HCT116 (cell line): ENCODE measurements around the gene GRM8. TPM values are rescaled to one million over a fixed set of nuclear protein-coding genes. Genes with fewer than 3 reads are reported as not detected.

Experiments
- ATAC-seq: fragments of 200-7000 bp; cut with Tn5 transposase; 2 replicates; pipeline ENCODE4 v1.9.1; 2020; ENCODE audit warnings: mild to moderate bottlenecking, moderate library complexity
- BruUV-seq: library from RNA; stranded (reverse); fragments of 400-500 nt; replicated peaks from 2 replicates; lab custom pipeline; 2021; lab: Mats Ljungman, UMichigan
- CTCF ChIA-PET: fragments of 300-600 bp; sonication (Branson Sonifier 250); formaldehyde crosslinking; loops from one replicate; lab custom pipeline; 2021; ENCODE audit warnings: antibody characterized with exemption; lab: Charles Lee
- POLR2A ChIA-PET: fragments of 300-600, 350-600 bp; sonication (Branson Sonifier 250); formaldehyde crosslinking; loops from one replicate; lab custom pipeline; 2021; ENCODE audit warnings: antibody characterized with exemption; lab: Charles Lee
- RAD21 ChIA-PET, 2 experiments: fragments of 300-600 bp; sonication (Branson Sonifier 250); formaldehyde crosslinking; loops; one replicate each; lab custom pipeline; 2023; ENCODE audit warnings: low total read pairs in 2 of 2; ENCODE audit not compliant: uncharacterized antibody in 2 of 2, unreplicated experiment in 2 of 2, low non-redundant PET in 1 of 2; lab: Charles Lee
- DNase-seq: peaks from one replicate; pipeline ENCODE4 v3.0.0-alpha.2; 2010; ENCODE audit warnings: low read depth, low spot score
- H2AFZ ChIP-seq: fragments of 200-600 bp; shearing (Covaris generic), sonication (generic); 2 replicates; pipeline ENCODE4 v1.6.1; 2017; ENCODE audit warnings: low read depth, mixed run types, mixed read lengths, antibody characterized with exemption, low read length; ENCODE audit not compliant: poor library complexity, severe bottlenecking
- H3K27ac ChIP-seq: 2 replicates; pipeline ENCODE4 v1.5.1; 2012; ENCODE audit warnings: low read depth, low read length
- H3K27me3 ChIP-seq: fragments of 200-600 bp; sonication (generic); 2 replicates; pipeline ENCODE4 v1.6.1; 2016; ENCODE audit warnings: mixed run types, low read length, mixed read lengths; ENCODE audit not compliant: insufficient read depth
- H3K36me3 ChIP-seq, 2 experiments: fragments of 200-500 bp in 1 of 2; fragments of 200-600 bp in 1 of 2; sonication (Bioruptor generic) in 1 of 2; sonication (generic) in 1 of 2; 2 replicates each; pipeline versions ENCODE4 v1.5.1 to v1.6.1; 2014 to 2016; ENCODE audit warnings: low read length in 2 of 2, inconsistent platforms in 1 of 2, mixed read lengths in 1 of 2, mixed run types in 1 of 2; ENCODE audit not compliant: insufficient read depth in 2 of 2, control insufficient read depth in 1 of 2
- H3K4me1 ChIP-seq, 2 experiments: fragments of 200-600 bp in 1 of 2; sonication (generic) in 1 of 2; 2 replicates each; pipeline versions ENCODE4 v1.5.1 to v1.6.1; 2012 to 2017; ENCODE audit warnings: low read length in 2 of 2, inconsistent platforms in 1 of 2, mild to moderate bottlenecking in 1 of 2, mixed read lengths in 1 of 2, mixed run types in 1 of 2, moderate library complexity in 1 of 2; ENCODE audit not compliant: insufficient read depth in 2 of 2, control insufficient read depth in 1 of 2
- H3K4me2 ChIP-seq: fragments of 200-600 bp; sonication (generic); 2 replicates; pipeline ENCODE4 v1.6.1; 2017; ENCODE audit warnings: mixed run types, low read length, mixed read lengths
- H3K4me3 ChIP-seq, 2 experiments: fragments of 200-600 bp in 1 of 2; sonication (generic) in 1 of 2; replicated peaks in 1 of 2; 2 replicates each; pipeline ENCODE4 v1.5.1; 2011 to 2016; ENCODE audit warnings: low read length in 2 of 2, control low read depth in 1 of 2, low read depth in 1 of 2, mild to moderate bottlenecking in 1 of 2, mixed read lengths in 1 of 2, mixed run types in 1 of 2
- H3K79me2 ChIP-seq: fragments of 200-600 bp; sonication (generic); 2 replicates; pipeline ENCODE4 v1.6.1; 2017; ENCODE audit warnings: mild to moderate bottlenecking, mixed run types, low read length, moderate library complexity, mixed read lengths; ENCODE audit not compliant: insufficient read depth
- H3K9ac ChIP-seq: fragments of 200-600 bp; sonication (generic); 2 replicates; pipeline ENCODE4 v1.6.1; 2016; ENCODE audit warnings: low read length, mixed read lengths
- H3K9me2 ChIP-seq: fragments of 200-600 bp; sonication (generic), shearing (Covaris generic); 2 replicates; pipeline ENCODE4 v1.6.1; 2017; ENCODE audit warnings: mixed run types, mild to moderate bottlenecking, moderate library complexity; ENCODE audit not compliant: insufficient read depth
- H3K9me3 ChIP-seq, 2 experiments: fragments of 200-500 bp in 1 of 2; fragments of 200-600 bp in 1 of 2; sonication (Bioruptor generic) in 1 of 2; sonication (generic) in 1 of 2; 2 replicates each; pipeline ENCODE4 v1.6.1; 2014 to 2017; ENCODE audit warnings: low read length in 2 of 2, mixed read lengths in 2 of 2, inconsistent platforms in 1 of 2, low read depth in 1 of 2, mild to moderate bottlenecking in 1 of 2, mixed run types in 1 of 2, moderate library complexity in 1 of 2; ENCODE audit not compliant: control insufficient read depth in 1 of 2, insufficient read depth in 1 of 2
- H4K20me1 ChIP-seq: fragments of 200-600 bp; sonication (generic), shearing (Covaris generic); 2 replicates; pipeline ENCODE4 v1.6.1; 2017; ENCODE audit warnings: mixed run types, mild to moderate bottlenecking, moderate library complexity; ENCODE audit not compliant: insufficient read depth
- CEBPB ChIP-seq: IDR thresholded peaks from 2 replicates; pipeline ENCODE4 v1.6.1; 2012; ENCODE audit warnings: low read depth
- EZH2phosphoT487 ChIP-seq: fragments of 200-600 bp; IDR thresholded peaks from 2 replicates; pipeline ENCODE4 v1.6.1; 2018; ENCODE audit warnings: antibody characterized with exemption, borderline replicate concordance
- POLR2AphosphoS5 ChIP-seq: IDR thresholded peaks from 2 replicates; pipeline ENCODE4 v1.6.1; 2011; ENCODE audit warnings: mild to moderate bottlenecking, low read depth, low read length, moderate library complexity
- RAD21 ChIP-seq: IDR thresholded peaks from 2 replicates; pipeline ENCODE4 v1.6.1; 2012; ENCODE audit warnings: low read depth, mild to moderate bottlenecking
- SIN3A ChIP-seq: IDR thresholded peaks from 2 replicates; pipeline ENCODE4 v1.6.1; 2012; ENCODE audit warnings: low read depth
- SRF ChIP-seq: IDR thresholded peaks from 2 replicates; pipeline ENCODE4 v1.6.1; 2012; ENCODE audit warnings: low read depth
- YY1 ChIP-seq: IDR thresholded peaks from 2 replicates; pipeline ENCODE4 v1.6.1; 2011; ENCODE audit warnings: low read length, low read depth, moderate library complexity, mild to moderate bottlenecking; ENCODE audit not compliant: insufficient replicate concordance; ENCODE audit errors: extremely low read depth
- ZFX ChIP-seq: fragments of 450-650 bp; IDR thresholded peaks from 2 replicates; pipeline ENCODE4 v1.6.1; 2017
- ZNF274 ChIP-seq: fragments of 200-500 bp; sonication (Bioruptor generic); IDR thresholded peaks from 2 replicates; pipeline ENCODE4 v1.6.1; 2014; ENCODE audit warnings: mild to moderate bottlenecking, low read depth, low read length, inconsistent platforms
- intact Hi-C: fragments of 100-400 bp; cut with micrococcal nuclease; formaldehyde crosslinking; loops from 2 replicates; pipeline ENCODE4 v1.10.0; 2022
- total RNA-seq: library from RNA; stranded (reverse); gene quantifications from one replicate; pipeline ENCODE4 v1.2.1, GENCODE V29; 2021; ENCODE audit not compliant: unreplicated experiment
- TF ChIP-seq, protein P1 (sequence below), 3 experiments: fragments of 200-600 bp in 1 of 3; sonication (generic) in 1 of 3; IDR thresholded peaks in 2 of 3; conservative IDR thresholded peaks in 1 of 3; 2 replicates each; pipeline ENCODE4 v1.5.1; 2012 to 2017; ENCODE audit warnings: low read depth in 2 of 3, low read length in 2 of 3, antibody characterized with exemption in 1 of 3, borderline replicate concordance in 1 of 3, control low read depth in 1 of 3, mild to moderate bottlenecking in 1 of 3, mixed read lengths in 1 of 3, mixed run types in 1 of 3, moderate library complexity in 1 of 3; ENCODE audit not compliant: insufficient read depth in 1 of 3
- TF ChIP-seq, protein P2 (sequence below): IDR thresholded peaks from 2 replicates; pipeline ENCODE4 v1.6.1; 2011; ENCODE audit warnings: mild to moderate bottlenecking, low read length, moderate library complexity; ENCODE audit not compliant: insufficient replicate concordance; ENCODE audit errors: extremely low read depth
- TF ChIP-seq, protein P3 (sequence below): IDR thresholded peaks from 2 replicates; pipeline ENCODE4 v1.6.1; 2012

Gene GRM8
- total RNA-seq, 1 experiment from 2014 or later: 0.05 TPM

DNA sequence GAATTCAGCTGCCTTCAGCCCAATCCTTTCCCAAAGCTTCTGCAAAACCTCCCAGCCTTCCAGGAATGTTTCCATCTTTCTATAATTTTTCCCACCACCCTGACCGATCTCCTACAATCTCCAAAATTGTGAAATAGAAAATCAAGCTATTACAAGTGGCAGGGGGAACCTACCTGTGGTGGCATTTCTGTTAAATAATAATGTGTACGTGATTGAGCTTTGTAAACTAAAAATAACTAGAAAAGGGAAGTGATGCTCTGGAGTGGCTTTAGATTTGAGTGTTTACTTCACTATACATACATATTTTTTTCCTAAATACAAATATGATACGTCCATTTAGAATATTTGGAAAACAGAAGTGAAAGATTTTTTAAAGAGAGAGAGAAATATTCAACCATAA lies 593.6 kb downstream of the GRM8 start:
- H3K27me3 ChIP-seq: no peaks in the 10 kb centered on the region
- no peak overlapping the region for H3K4me3 ChIP-seq
- POLR2A ChIA-PET: no interaction called here
- H3K9me3 ChIP-seq: no peaks in the 10 kb centered on the region
- no peak overlapping the region for H3K4me2 ChIP-seq
- no peaks in the 10 kb centered on the region for H3K36me3 ChIP-seq
- H3K4me1 ChIP-seq: no peaks in the 10 kb centered on the region
- no peaks in the 10 kb centered on the region for H3K79me2 ChIP-seq
- no TSS peak for BruUV-seq
- RAD21 ChIA-PET: no interaction called here
- TF ChIP-seq YY1 (no peak), ZNF274 (no peak), EZH2phosphoT487 (no peak), SIN3A (no peak), POLR2AphosphoS5 (no peak), CEBPB (no peak), RAD21 (no peak), SRF (no peak), ZFX (no peak)
- TF ChIP-seq, protein P1, sequence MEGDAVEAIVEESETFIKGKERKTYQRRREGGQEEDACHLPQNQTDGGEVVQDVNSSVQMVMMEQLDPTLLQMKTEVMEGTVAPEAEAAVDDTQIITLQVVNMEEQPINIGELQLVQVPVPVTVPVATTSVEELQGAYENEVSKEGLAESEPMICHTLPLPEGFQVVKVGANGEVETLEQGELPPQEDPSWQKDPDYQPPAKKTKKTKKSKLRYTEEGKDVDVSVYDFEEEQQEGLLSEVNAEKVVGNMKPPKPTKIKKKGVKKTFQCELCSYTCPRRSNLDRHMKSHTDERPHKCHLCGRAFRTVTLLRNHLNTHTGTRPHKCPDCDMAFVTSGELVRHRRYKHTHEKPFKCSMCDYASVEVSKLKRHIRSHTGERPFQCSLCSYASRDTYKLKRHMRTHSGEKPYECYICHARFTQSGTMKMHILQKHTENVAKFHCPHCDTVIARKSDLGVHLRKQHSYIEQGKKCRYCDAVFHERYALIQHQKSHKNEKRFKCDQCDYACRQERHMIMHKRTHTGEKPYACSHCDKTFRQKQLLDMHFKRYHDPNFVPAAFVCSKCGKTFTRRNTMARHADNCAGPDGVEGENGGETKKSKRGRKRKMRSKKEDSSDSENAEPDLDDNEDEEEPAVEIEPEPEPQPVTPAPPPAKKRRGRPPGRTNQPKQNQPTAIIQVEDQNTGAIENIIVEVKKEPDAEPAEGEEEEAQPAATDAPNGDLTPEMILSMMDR (IDR thresholded peaks at IDR 0.05 in 2 of 3, conservative IDR thresholded peaks at IDR 0.05 in 1 of 3; ENCODE audit: borderline replicate concordance in 1 of 3, insufficient read depth in 1 of 3, low read depth in 2 of 3, low read length in 2 of 3): no peak
- TF ChIP-seq, protein P2, sequence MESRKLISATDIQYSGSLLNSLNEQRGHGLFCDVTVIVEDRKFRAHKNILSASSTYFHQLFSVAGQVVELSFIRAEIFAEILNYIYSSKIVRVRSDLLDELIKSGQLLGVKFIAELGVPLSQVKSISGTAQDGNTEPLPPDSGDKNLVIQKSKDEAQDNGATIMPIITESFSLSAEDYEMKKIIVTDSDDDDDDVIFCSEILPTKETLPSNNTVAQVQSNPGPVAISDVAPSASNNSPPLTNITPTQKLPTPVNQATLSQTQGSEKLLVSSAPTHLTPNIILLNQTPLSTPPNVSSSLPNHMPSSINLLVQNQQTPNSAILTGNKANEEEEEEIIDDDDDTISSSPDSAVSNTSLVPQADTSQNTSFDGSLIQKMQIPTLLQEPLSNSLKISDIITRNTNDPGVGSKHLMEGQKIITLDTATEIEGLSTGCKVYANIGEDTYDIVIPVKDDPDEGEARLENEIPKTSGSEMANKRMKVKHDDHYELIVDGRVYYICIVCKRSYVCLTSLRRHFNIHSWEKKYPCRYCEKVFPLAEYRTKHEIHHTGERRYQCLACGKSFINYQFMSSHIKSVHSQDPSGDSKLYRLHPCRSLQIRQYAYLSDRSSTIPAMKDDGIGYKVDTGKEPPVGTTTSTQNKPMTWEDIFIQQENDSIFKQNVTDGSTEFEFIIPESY: no peak
- TF ChIP-seq, protein P3, sequence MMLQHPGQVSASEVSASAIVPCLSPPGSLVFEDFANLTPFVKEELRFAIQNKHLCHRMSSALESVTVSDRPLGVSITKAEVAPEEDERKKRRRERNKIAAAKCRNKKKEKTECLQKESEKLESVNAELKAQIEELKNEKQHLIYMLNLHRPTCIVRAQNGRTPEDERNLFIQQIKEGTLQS: no peak
- no peak overlapping the region for H3K27ac ChIP-seq
- DNase-seq (no peak), ATAC-seq (no peak)
- no peak overlapping the region for H3K9ac ChIP-seq
- intact Hi-C loops: no loop called here
- H4K20me1 ChIP-seq: no peaks in the 10 kb centered on the region
- no peaks in the 10 kb centered on the region for H3K9me2 ChIP-seq
- H2AFZ ChIP-seq: no peak overlapping the region
- CTCF ChIA-PET: no interaction called here
